HG03558 (cell line): ENCODE results near the gene PSMD12.
"Not testable (repeated sequence)": the region's sequence is repeated elsewhere in the genome, so short reads cannot be mapped to it uniquely, and the experiment has no call there.

Source experiments
- ATAC-seq: cut with Tn5 transposase; IDR thresholded peaks from one replicate; pipeline ENCODE4 v1.9.1; 2021; ENCODE audit warnings: moderate number of reproducible peaks; ENCODE audit not compliant: unreplicated experiment; ENCODE audit errors: extremely low read depth

The PSMD12 gene

GRCh38 chr17:67321486-67321885 is 44.9 kb downstream of the PSMD12 start:
- ATAC-seq = not testable (repeated sequence)

GRCh38 chr17:67316781-67317180 is 49.6 kb downstream of the PSMD12 start:
- ATAC-seq = no peak

- ATAC-seq = no peak
Measured at GRCh38 chr17:67315865-67316264, 50.5 kb downstream of the PSMD12 start.

- no peak for ATAC-seq
Measured at GRCh38 chr17:67312265-67312664, 54.1 kb downstream of the PSMD12 start.

GRCh38 chr17:67311575-67311974 is 54.8 kb downstream of the PSMD12 start:
- no peak for ATAC-seq

- no peak for ATAC-seq
Measured at GRCh38 chr17:67310406-67310805, 56.0 kb downstream of the PSMD12 start.

GRCh38 chr17:67305446-67306235 is 60.7 kb downstream of the PSMD12 start:
- not testable (repeated sequence) for ATAC-seq

- no peak for ATAC-seq
Measured at GRCh38 chr17:67297454-67297960, 68.9 kb downstream of the PSMD12 start.

GRCh38 chr17:67294451-67295199 is 71.8 kb downstream of the PSMD12 start:
- no peak for ATAC-seq

- ATAC-seq = no peak
Measured at GRCh38 chr17:67293251-67294203, 72.8 kb downstream of the PSMD12 start.

GRCh38 chr17:67290711-67291291 is 75.6 kb downstream of the PSMD12 start:
- ATAC-seq = no peak

- ATAC-seq = no peak
Measured at GRCh38 chr17:67290244-67290643, 76.1 kb downstream of the PSMD12 start.

- ATAC-seq = no peak
Measured at GRCh38 chr17:67289181-67289876, 77.0 kb downstream of the PSMD12 start.
